K562 (cell line): ENCODE results near the gene KAT6B. TPM values are rescaled to one million over a fixed set of nuclear protein-coding genes. Genes with fewer than 3 reads are reported as not detected.

Source experiments
- ATF6 ChIP-seq: sonication (generic); formaldehyde crosslinking; IDR thresholded peaks from 2 replicates; pipeline ENCODE4 v1.4.0; 2020; ENCODE audit warnings: mild to moderate bottlenecking, missing genetic modification reagents
- BACH1 ChIP-seq: fragments of 200-800 bp; sonication (Bioruptor generic); IDR thresholded peaks from 2 replicates; pipeline ENCODE4 v1.6.1; 2016; ENCODE audit warnings: missing genetic modification characterization, missing compliant biosample characterization
- FUS ChIP-seq: fragments of 200-400 bp; formaldehyde crosslinking; optimal IDR thresholded peaks from 2 replicates; pipeline ENCODE3; 2017; ENCODE audit warnings: low read depth, low read length
- PREB ChIP-seq: sonication (generic); formaldehyde crosslinking; IDR thresholded peaks from 2 replicates; pipeline ENCODE4 v1.8.1; 2023; ENCODE audit warnings: mild to moderate bottlenecking, missing genetic modification reagents
- SMAD2 ChIP-seq: fragments of 150-350 bp; IDR thresholded peaks from 2 replicates; pipeline ENCODE4 v1.6.1; 2014; ENCODE audit warnings: low read depth, mild to moderate bottlenecking, low read length
- ZNF347 ChIP-seq: fragments of 450-650 bp; formaldehyde crosslinking; IDR thresholded peaks from 2 replicates; pipeline ENCODE4 v1.4.0; 2020; ENCODE audit warnings: low read depth, mild to moderate bottlenecking, moderate library complexity
- polyA plus RNA-seq, 8 experiments: library from polyadenylated mRNA; depleted of rRNA in 4 of 8; stranded (reverse) in 5 of 8; unstranded in 3 of 8; fragments of >200 nt; fragmentation: Nextera tagmentation in 2 of 8; fragmentation: Illumina TruSeq in 1 of 8; extraction: Ambion mirVana in 2 of 8; extraction: Trizol in 1 of 8; gene quantifications; 2 replicates each; pipeline versions ENCODE4 v1.2.1 to v1.2.3, GENCODE V29; 2011 to 2014; ENCODE audit warnings: inconsistent platforms in 1 of 8, missing spikeins in 1 of 8
- total RNA-seq, 7 experiments: library from RNA; depleted of rRNA in 6 of 7; stranded (reverse); fragments of >200 nt in 6 of 7; fragmentation: Illumina TruSeq in 2 of 7; extraction: Trizol in 2 of 7; gene quantifications; 2 replicates each; pipeline versions ENCODE4 v1.2.1 to v1.2.3, GENCODE V29; 2011 to 2021; ENCODE audit warnings: low replicate concordance in 1 of 7
- TF ChIP-seq, protein P1 (sequence below): sonication (generic); formaldehyde crosslinking; IDR thresholded peaks from 2 replicates; pipeline ENCODE4 v1.8.0; 2023; ENCODE audit warnings: mild to moderate bottlenecking, missing genetic modification reagents
- TF ChIP-seq, protein P2 (sequence below): sonication (generic); formaldehyde crosslinking; IDR thresholded peaks from 2 replicates; pipeline ENCODE4 v1.5.0; 2020; ENCODE audit warnings: missing genetic modification reagents

Gene KAT6B
- total and polyA plus RNA-seq, 9 of the 15 experiments (the other 6 are each of a cell fraction or from before 2014, with no cell fraction given) = 1.4 to 9.2 (median 6.8) TPM

- TF ChIP-seq, protein P1, sequence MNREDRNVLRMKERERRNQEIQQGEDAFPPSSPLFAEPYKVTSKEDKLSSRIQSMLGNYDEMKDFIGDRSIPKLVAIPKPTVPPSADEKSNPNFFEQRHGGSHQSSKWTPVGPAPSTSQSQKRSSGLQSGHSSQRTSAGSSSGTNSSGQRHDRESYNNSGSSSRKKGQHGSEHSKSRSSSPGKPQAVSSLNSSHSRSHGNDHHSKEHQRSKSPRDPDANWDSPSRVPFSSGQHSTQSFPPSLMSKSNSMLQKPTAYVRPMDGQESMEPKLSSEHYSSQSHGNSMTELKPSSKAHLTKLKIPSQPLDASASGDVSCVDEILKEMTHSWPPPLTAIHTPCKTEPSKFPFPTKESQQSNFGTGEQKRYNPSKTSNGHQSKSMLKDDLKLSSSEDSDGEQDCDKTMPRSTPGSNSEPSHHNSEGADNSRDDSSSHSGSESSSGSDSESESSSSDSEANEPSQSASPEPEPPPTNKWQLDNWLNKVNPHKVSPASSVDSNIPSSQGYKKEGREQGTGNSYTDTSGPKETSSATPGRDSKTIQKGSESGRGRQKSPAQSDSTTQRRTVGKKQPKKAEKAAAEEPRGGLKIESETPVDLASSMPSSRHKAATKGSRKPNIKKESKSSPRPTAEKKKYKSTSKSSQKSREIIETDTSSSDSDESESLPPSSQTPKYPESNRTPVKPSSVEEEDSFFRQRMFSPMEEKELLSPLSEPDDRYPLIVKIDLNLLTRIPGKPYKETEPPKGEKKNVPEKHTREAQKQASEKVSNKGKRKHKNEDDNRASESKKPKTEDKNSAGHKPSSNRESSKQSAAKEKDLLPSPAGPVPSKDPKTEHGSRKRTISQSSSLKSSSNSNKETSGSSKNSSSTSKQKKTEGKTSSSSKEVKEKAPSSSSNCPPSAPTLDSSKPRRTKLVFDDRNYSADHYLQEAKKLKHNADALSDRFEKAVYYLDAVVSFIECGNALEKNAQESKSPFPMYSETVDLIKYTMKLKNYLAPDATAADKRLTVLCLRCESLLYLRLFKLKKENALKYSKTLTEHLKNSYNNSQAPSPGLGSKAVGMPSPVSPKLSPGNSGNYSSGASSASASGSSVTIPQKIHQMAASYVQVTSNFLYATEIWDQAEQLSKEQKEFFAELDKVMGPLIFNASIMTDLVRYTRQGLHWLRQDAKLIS = no peak
- TF ChIP-seq PREB (CRISPR knock-in tag) = no peak
- no peak for TF ChIP-seq FUS
- TF ChIP-seq, protein P2, sequence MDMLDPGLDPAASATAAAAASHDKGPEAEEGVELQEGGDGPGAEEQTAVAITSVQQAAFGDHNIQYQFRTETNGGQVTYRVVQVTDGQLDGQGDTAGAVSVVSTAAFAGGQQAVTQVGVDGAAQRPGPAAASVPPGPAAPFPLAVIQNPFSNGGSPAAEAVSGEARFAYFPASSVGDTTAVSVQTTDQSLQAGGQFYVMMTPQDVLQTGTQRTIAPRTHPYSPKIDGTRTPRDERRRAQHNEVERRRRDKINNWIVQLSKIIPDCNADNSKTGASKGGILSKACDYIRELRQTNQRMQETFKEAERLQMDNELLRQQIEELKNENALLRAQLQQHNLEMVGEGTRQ (CRISPR knock-in tag) = no peak
- no peak for TF ChIP-seq SMAD2
- no peak for TF ChIP-seq BACH1 (tag)
- TF ChIP-seq ATF6 (CRISPR knock-in tag) = no peak
- TF ChIP-seq ZNF347 (CRISPR knock-in tag) = no peak
These were observed 165.7 kb downstream of the KAT6B start (continued) for GRCh38 chr10:74992068-74992467.
